K562 (cell line): ENCODE data around the gene DDX39A. TPM values are rescaled to one million over a fixed set of nuclear protein-coding genes. Genes with fewer than 3 reads are reported as not detected.

ENCODE experiments used
- ATAC-seq: fragments of 200-7000 bp; cut with Tn5 transposase; 3 replicates; pipeline ENCODE4 v1.9.1; 2020; ENCODE audit warnings: moderate library complexity
- BruUV-seq: library from RNA; stranded (reverse); fragments of 400-500 nt; replicated peaks from 2 replicates; lab custom pipeline; 2021; lab: Mats Ljungman, UMichigan
- CTCF ChIA-PET: fragments of 300-600 bp; formaldehyde crosslinking; extraction: SDS; loops from one replicate; lab custom pipeline; 2021; ENCODE audit warnings: low intra/inter-chr PET ratio; lab: Yijun Ruan, JAX
- POLR2A ChIA-PET: fragments of 300-600, 350-650 bp; sonication (Branson Sonifier 250); formaldehyde crosslinking; extraction: SDS; loops from one replicate; lab custom pipeline; 2021; ENCODE audit warnings: antibody characterized with exemption, inconsistent platforms; lab: Yijun Ruan, JAX
- DNase-seq, 4 experiments: peaks; one replicate each; pipeline versions ENCODE4 v3.0.0 to v3.0.0-alpha.2; 2011 to 2018; ENCODE audit warnings: low spot score in 3 of 4, mixed read lengths in 3 of 4; ENCODE audit errors: extremely low read depth in 1 of 4
- FAIRE-seq: peaks from 2 replicates; lab custom pipeline; 2011; peaks lifted over from hg19 to GRCh38; lab: Jason Lieb, UNC
- H2AFZ ChIP-seq: 2 replicates; pipeline ENCODE4 v1.6.0; 2011; ENCODE audit warnings: low read depth, low read length, control low read depth, inconsistent platforms
- H3K27ac ChIP-seq: fragments of 200-600 bp; 3 replicates; pipeline ENCODE4 v1.8.0; 2011; ENCODE audit warnings: low read depth, mild to moderate bottlenecking, control low read depth, inconsistent platforms, low read length, moderate library complexity, mixed read lengths; ENCODE audit errors: extremely low read depth
- H3K27me3 ChIP-seq, 2 experiments: fragments of 300-600 bp in 1 of 2; 2 replicates in 1 of 2; 3 replicates in 1 of 2; pipeline versions ENCODE4 v1.6.0 to v1.8.0; 2011; ENCODE audit warnings: inconsistent platforms in 2 of 2, low read length in 2 of 2, mild to moderate bottlenecking in 1 of 2, mixed read lengths in 1 of 2, moderate library complexity in 1 of 2; ENCODE audit not compliant: control insufficient read depth in 2 of 2, insufficient read depth in 2 of 2
- H3K36me3 ChIP-seq: fragments of 300-600 bp; 3 replicates; pipeline ENCODE4 v1.8.0; 2011; ENCODE audit warnings: mild to moderate bottlenecking, low read length, inconsistent platforms; ENCODE audit not compliant: control insufficient read depth, insufficient read depth
- H3K4me1 ChIP-seq, 2 experiments: fragments of 200-600 bp in 1 of 2; replicated peaks in 1 of 2; 2 replicates in 1 of 2; 3 replicates in 1 of 2; pipeline versions ENCODE4 v1.5.1 to v1.8.0; 2011; ENCODE audit warnings: inconsistent platforms in 2 of 2, low read length in 2 of 2, mild to moderate bottlenecking in 1 of 2, mixed read lengths in 1 of 2, moderate library complexity in 1 of 2; ENCODE audit not compliant: control insufficient read depth in 2 of 2, insufficient read depth in 2 of 2
- H3K4me2 ChIP-seq: 2 replicates; pipeline ENCODE4 v1.6.1; 2011; ENCODE audit warnings: low read length, control low read depth, inconsistent platforms, mixed read lengths; ENCODE audit not compliant: insufficient read depth
- H3K4me3 ChIP-seq: fragments of 200-600 bp; sonication (generic), shearing (Covaris generic); 2 replicates; pipeline ENCODE4 v1.5.1; 2016; ENCODE audit warnings: control low read depth, inconsistent platforms
- H3K79me2 ChIP-seq: fragments of 200-600 bp; 3 replicates; pipeline ENCODE4 v1.8.0; 2011; ENCODE audit warnings: low read length, inconsistent platforms; ENCODE audit not compliant: control insufficient read depth, insufficient read depth
- H3K9ac ChIP-seq, 2 experiments: 2 replicates each; pipeline versions ENCODE4 v1.6.0 to v1.6.1; 2011; ENCODE audit warnings: low read depth in 2 of 2, low read length in 2 of 2, control low read depth in 1 of 2, inconsistent platforms in 1 of 2, mild to moderate bottlenecking in 1 of 2, mixed read lengths in 1 of 2; ENCODE audit not compliant: insufficient read depth in 1 of 2
- H3K9me1 ChIP-seq: one replicate; pipeline ENCODE4 v1.6.0; 2011; ENCODE audit warnings: inconsistent platforms, mild to moderate bottlenecking, low read length, moderate library complexity; ENCODE audit not compliant: control insufficient read depth, insufficient read depth
- H3K9me3 ChIP-seq: replicated peaks from 2 replicates; pipeline ENCODE4 v1.5.1; 2011; ENCODE audit warnings: low read depth, low read length, inconsistent platforms; ENCODE audit not compliant: control insufficient read depth, insufficient read depth
- H4K20me1 ChIP-seq: replicated peaks from 2 replicates; pipeline ENCODE4 v1.6.1; 2011; ENCODE audit warnings: low read length, inconsistent platforms, mixed read lengths; ENCODE audit not compliant: control insufficient read depth, insufficient read depth
- BDP1 ChIP-seq: IDR thresholded peaks from 3 replicates; pipeline ENCODE4 v1.6.1; 2011; ENCODE audit not compliant: insufficient read length, insufficient read depth
- CTBP1 ChIP-seq: fragments of 450-650 bp; IDR thresholded peaks from 2 replicates; pipeline ENCODE4 v1.6.1; 2016; ENCODE audit warnings: borderline replicate concordance
- DIDO1 ChIP-seq: fragments of 450-650 bp; IDR thresholded peaks from 2 replicates; pipeline ENCODE4 v1.6.1; 2016; ENCODE audit warnings: low read depth, missing biosample characterization, missing genetic modification characterization
- EGR1 ChIP-seq: fragments of 450-650 bp; conservative IDR thresholded peaks from 2 replicates; pipeline ENCODE4 v1.6.1; 2017; ENCODE audit warnings: mild to moderate bottlenecking
- FOXA1 ChIP-seq: fragments of 450-650 bp; IDR thresholded peaks from 2 replicates; pipeline ENCODE4 v1.6.1; 2016; ENCODE audit warnings: mild to moderate bottlenecking, borderline replicate concordance
- KHSRP ChIP-seq: fragments of 450-650 bp; IDR thresholded peaks from 2 replicates; pipeline ENCODE4 v1.6.1; 2017
- MAZ ChIP-seq, 2 experiments: fragments of 450-650 bp in 1 of 2; sonication (generic) in 1 of 2; formaldehyde crosslinking; IDR thresholded peaks in 1 of 2; conservative IDR thresholded peaks in 1 of 2; 2 replicates each; pipeline versions ENCODE4 v1.4.0 to v1.5.0; 2020; ENCODE audit warnings: mild to moderate bottlenecking in 1 of 2, missing genetic modification reagents in 1 of 2
- NFIC ChIP-seq: fragments of 450-650 bp; IDR thresholded peaks from 2 replicates; pipeline ENCODE4 v1.6.1; 2017; ENCODE audit warnings: mild to moderate bottlenecking, inconsistent platforms
- NFYB ChIP-seq: IDR thresholded peaks from 2 replicates; pipeline ENCODE4 v1.6.1; 2011; ENCODE audit warnings: mild to moderate bottlenecking, moderate library complexity; ENCODE audit not compliant: insufficient read length; ENCODE audit errors: extremely low read depth
- POLR2A ChIP-seq: fragments of 450-650 bp; conservative IDR thresholded peaks from 2 replicates; pipeline ENCODE4 v1.6.1; 2016
- POLR2AphosphoS5 ChIP-seq: IDR thresholded peaks from 2 replicates; pipeline ENCODE4 v1.6.1; 2011; ENCODE audit warnings: mild to moderate bottlenecking, low read depth, low read length, moderate library complexity; ENCODE audit not compliant: control insufficient read depth, insufficient read depth
- POLR2G ChIP-seq: fragments of 200-400 bp; formaldehyde crosslinking; IDR thresholded peaks from 2 replicates; pipeline ENCODE4 v1.6.1; 2017; ENCODE audit warnings: low read depth, mild to moderate bottlenecking, antibody characterized with exemption, low read length, moderate library complexity
- PYGO2 ChIP-seq: fragments of 450-650 bp; IDR thresholded peaks from 2 replicates; pipeline ENCODE4 v1.6.1; 2016; ENCODE audit warnings: mild to moderate bottlenecking, missing genetic modification characterization, moderate library complexity, missing compliant biosample characterization
- RHOXF2B ChIP-seq: fragments of 250-450 bp; sonication (Bioruptor Pico); conservative IDR thresholded peaks from 2 replicates; pipeline ENCODE4 v1.5.1; 2021
- SUPT5H ChIP-seq: fragments of 450-650 bp; IDR thresholded peaks from 2 replicates; pipeline ENCODE4 v1.6.1; 2016
- TCFL5 ChIP-seq: fragments of 250-450 bp; sonication (Bioruptor Pico); conservative IDR thresholded peaks from 2 replicates; pipeline ENCODE4 v1.6.1; 2021; ENCODE audit warnings: mild to moderate bottlenecking, moderate library complexity, matching md5 sums
- ZKSCAN8 ChIP-seq: fragments of 200-800 bp; sonication (Bioruptor generic); IDR thresholded peaks from 2 replicates; pipeline ENCODE4 v1.6.1; 2016; ENCODE audit warnings: missing genetic modification characterization, missing compliant biosample characterization
- ZNF197 ChIP-seq: fragments of 200-800 bp; sonication (Bioruptor generic); IDR thresholded peaks from 2 replicates; pipeline ENCODE4 v1.6.1; 2016; ENCODE audit warnings: low read depth, missing genetic modification characterization, missing compliant biosample characterization
- ZNF282 ChIP-seq: sonication (generic); formaldehyde crosslinking; IDR thresholded peaks from 2 replicates; pipeline ENCODE4 v1.8.1; 2023; ENCODE audit warnings: missing genetic modification reagents
- WGBS: fragments of 100-300 bp; shearing (Covaris generic); methylation state at CpG from one replicate; pipeline ENCODE4 v1.1.6; 2016; ENCODE audit warnings: low coverage, mixed read lengths; ENCODE audit not compliant: insufficient coverage; ENCODE audit errors: missing lambda C conversion rate; 5-methylcytosine and 5-hydroxymethylcytosine counted together
- in situ Hi-C: fragments of 300-500 bp; cut with MboI; formaldehyde crosslinking; loops from 4 replicates; pipeline ENCODE4 v1.15.0; 2018; ENCODE audit warnings: inconsistent platforms, mixed read lengths
- intact Hi-C: fragments of 100-400 bp; cut with micrococcal nuclease; formaldehyde crosslinking; loops from 2 replicates; pipeline ENCODE4 v1.14.2; 2022
- polyA plus RNA-seq, 8 experiments: library from polyadenylated mRNA; depleted of rRNA in 4 of 8; stranded (reverse) in 5 of 8; unstranded in 3 of 8; fragments of >200 nt; fragmentation: Nextera tagmentation in 2 of 8; fragmentation: Illumina TruSeq in 1 of 8; extraction: Ambion mirVana in 2 of 8; extraction: Trizol in 1 of 8; gene quantifications; 2 replicates each; pipeline versions ENCODE4 v1.2.1 to v1.2.3, GENCODE V29; 2011 to 2014; ENCODE audit warnings: inconsistent platforms in 1 of 8, missing spikeins in 1 of 8
- total RNA-seq, 7 experiments: library from RNA; depleted of rRNA in 6 of 7; stranded (reverse); fragments of >200 nt in 6 of 7; fragmentation: Illumina TruSeq in 2 of 7; extraction: Trizol in 2 of 7; gene quantifications; 2 replicates each; pipeline versions ENCODE4 v1.2.1 to v1.2.3, GENCODE V29; 2011 to 2021; ENCODE audit warnings: low replicate concordance in 1 of 7
- TF ChIP-seq, protein P1 (sequence below), 3 experiments: IDR thresholded peaks in 2 of 3; conservative IDR thresholded peaks in 1 of 3; 2 replicates each; pipeline ENCODE4 v1.5.1; 2011 to 2012; ENCODE audit warnings: low read length in 3 of 3, mild to moderate bottlenecking in 3 of 3, control low read depth in 2 of 3, improper control_type of control experiment in 1 of 3, inconsistent platforms in 1 of 3, low read depth in 1 of 3, mixed read lengths in 1 of 3, moderate library complexity in 1 of 3; ENCODE audit not compliant: insufficient read depth in 2 of 3
- TF ChIP-seq, protein P2 (sequence below): IDR thresholded peaks from 3 replicates; pipeline ENCODE4 v1.6.1; 2011; ENCODE audit warnings: borderline replicate concordance, mild to moderate bottlenecking; ENCODE audit not compliant: insufficient read length, insufficient read depth

Gene DDX39A
- total and polyA plus RNA-seq, 9 of the 15 experiments (the other 6 are each of a cell fraction or from before 2014, with no cell fraction given), result 90.3 to 250 (median 188) TPM

DNA sequence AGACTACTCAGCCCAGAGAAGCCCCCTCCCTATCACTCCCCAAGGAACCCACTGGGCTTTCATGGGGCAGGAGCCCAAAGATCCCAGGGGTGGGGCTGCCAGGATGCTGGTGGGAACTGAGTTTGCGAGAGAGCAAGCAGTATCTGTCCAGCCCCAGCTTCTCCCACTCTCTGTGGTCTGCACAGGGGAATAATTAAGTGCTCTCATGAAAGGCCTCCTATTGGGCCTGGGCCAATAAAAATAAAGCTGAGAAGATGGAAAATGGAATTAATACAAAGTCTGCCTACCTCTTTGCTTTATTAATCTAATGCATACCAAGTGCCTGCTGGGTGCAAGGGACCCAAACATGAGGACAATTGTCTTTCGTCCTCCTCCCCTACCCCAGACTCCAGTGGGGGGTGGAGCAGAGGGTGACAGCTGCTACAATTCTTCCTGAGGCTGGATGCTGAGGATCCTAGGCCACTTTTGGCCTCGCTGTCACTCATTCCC is 5.4 kb downstream of the DDX39A start:
- in situ Hi-C loops, result no loop called here
- 94% methylated on average over 2 of the region's 3 CpGs for WGBS
- H3K4me1 ChIP-seq, result peaks cover 14 to 50% of the 10 kb centered on the region in 2 experiments
- BruUV-seq, result no TSS peak
- H3K27ac ChIP-seq, result no peak overlapping the region
- peaks cover 86% of the 10 kb centered on the region for H3K36me3 ChIP-seq
- peaks cover 75% of the 10 kb centered on the region for H4K20me1 ChIP-seq
- ChIA-PET CTCF (no interaction called here), POLR2A (interaction anchor here (0.7 to 1.6 kb wide), 2 partner anchors 59 to 277 kb away, joined by 3 read pairs; no protein-coding TSS in a partner anchor)
- H3K9me3 ChIP-seq, result no peaks in the 10 kb centered on the region
- no peak for ATAC-seq
- peak overlapping the region in 1 of 2 experiments; percentile 75; a peak in 2 of 4 replicates for H3K9ac ChIP-seq
- H3K4me3 ChIP-seq, result no peak overlapping the region
- no peak for FAIRE-seq
- peak in 2 of 4 experiments; percentile 10 to 11 for DNase-seq
- no peak overlapping the region for H3K4me2 ChIP-seq
- no peak overlapping the region for H2AFZ ChIP-seq
- TF ChIP-seq POLR2AphosphoS5 (peak; percentile 12; the same call in 1 of the 2 replicates), ZNF282 (CRISPR knock-in tag) (no peak), NFIC (0 out of 2 replicates have a peak, but pooled peaks have one; percentile 7), RHOXF2B (CRISPR knock-in tag) (no peak), ZNF197 (CRISPR knock-in tag) (no peak), SUPT5H (peak; percentile 40; the same call in 1 of the 2 replicates), TCFL5 (CRISPR knock-in tag) (no peak), POLR2A (0 out of 2 replicates have a peak, but pooled peaks have one; percentile 34), BDP1 (no peak), KHSRP (no peak), ZKSCAN8 (CRISPR knock-in tag) (no peak), PYGO2 (tag) (no peak), CTBP1 (no peak), POLR2G (0 out of 2 replicates have a peak, but pooled peaks have one; percentile 1), MAZ (CRISPR knock-in tag; conservative IDR thresholded peaks at IDR 0.05 in 1 of 2, IDR thresholded peaks at IDR 0.05 in 1 of 2) (no peak), EGR1 (no peak), FOXA1 (no peak), DIDO1 (tag) (no peak), NFYB (no peak)
- TF ChIP-seq, protein P1, sequence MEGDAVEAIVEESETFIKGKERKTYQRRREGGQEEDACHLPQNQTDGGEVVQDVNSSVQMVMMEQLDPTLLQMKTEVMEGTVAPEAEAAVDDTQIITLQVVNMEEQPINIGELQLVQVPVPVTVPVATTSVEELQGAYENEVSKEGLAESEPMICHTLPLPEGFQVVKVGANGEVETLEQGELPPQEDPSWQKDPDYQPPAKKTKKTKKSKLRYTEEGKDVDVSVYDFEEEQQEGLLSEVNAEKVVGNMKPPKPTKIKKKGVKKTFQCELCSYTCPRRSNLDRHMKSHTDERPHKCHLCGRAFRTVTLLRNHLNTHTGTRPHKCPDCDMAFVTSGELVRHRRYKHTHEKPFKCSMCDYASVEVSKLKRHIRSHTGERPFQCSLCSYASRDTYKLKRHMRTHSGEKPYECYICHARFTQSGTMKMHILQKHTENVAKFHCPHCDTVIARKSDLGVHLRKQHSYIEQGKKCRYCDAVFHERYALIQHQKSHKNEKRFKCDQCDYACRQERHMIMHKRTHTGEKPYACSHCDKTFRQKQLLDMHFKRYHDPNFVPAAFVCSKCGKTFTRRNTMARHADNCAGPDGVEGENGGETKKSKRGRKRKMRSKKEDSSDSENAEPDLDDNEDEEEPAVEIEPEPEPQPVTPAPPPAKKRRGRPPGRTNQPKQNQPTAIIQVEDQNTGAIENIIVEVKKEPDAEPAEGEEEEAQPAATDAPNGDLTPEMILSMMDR (IDR thresholded peaks at IDR 0.05 in 2 of 3, conservative IDR thresholded peaks at IDR 0.05 in 1 of 3; ENCODE audit: insufficient read depth in 2 of 3, low read depth in 1 of 3, low read length in 3 of 3), result no peak
- TF ChIP-seq, protein P2, sequence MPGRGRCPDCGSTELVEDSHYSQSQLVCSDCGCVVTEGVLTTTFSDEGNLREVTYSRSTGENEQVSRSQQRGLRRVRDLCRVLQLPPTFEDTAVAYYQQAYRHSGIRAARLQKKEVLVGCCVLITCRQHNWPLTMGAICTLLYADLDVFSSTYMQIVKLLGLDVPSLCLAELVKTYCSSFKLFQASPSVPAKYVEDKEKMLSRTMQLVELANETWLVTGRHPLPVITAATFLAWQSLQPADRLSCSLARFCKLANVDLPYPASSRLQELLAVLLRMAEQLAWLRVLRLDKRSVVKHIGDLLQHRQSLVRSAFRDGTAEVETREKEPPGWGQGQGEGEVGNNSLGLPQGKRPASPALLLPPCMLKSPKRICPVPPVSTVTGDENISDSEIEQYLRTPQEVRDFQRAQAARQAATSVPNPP, result no peak
- peaks cover 77% of the 10 kb centered on the region for H3K79me2 ChIP-seq
- peaks cover 19% of the 10 kb centered on the region for H3K9me1 ChIP-seq
- intact Hi-C loops, result no loop called here
- H3K27me3 ChIP-seq, result no peaks in the 10 kb centered on the region
